GM18499 (cell line): Measurements from ENCODE around the gene SLC26A4.
"Not testable (repeated sequence)": the region's sequence is repeated elsewhere in the genome, so short reads cannot be mapped to it uniquely, and the experiment has no call there.

Experiments
- ATAC-seq: cut with Tn5 transposase; IDR thresholded peaks from one replicate; pipeline ENCODE4 v1.9.1; 2021; ENCODE audit warnings: moderate number of reproducible peaks; ENCODE audit not compliant: insufficient read depth, unreplicated experiment

Gene SLC26A4

GRCh38 chr7:107660381-107661080 is at the start of gene SLC26A4:
Gene SLC26A4 (plus strand): TSS chr7:107660828. CDS start chr7:107661642, 814 bp downstream.
- no peak for ATAC-seq

- ATAC-seq = no peak
Observed at GRCh38 chr7:107613439-107613838, 47.2 kb upstream of the SLC26A4 start.

- no peak for ATAC-seq
Observed at GRCh38 chr7:107613948-107614347, 46.7 kb upstream of the SLC26A4 start.

GRCh38 chr7:107614425-107614824 is 46.2 kb upstream of the SLC26A4 start:
- ATAC-seq = no peak

GRCh38 chr7:107615910-107616680 is 44.5 kb upstream of the SLC26A4 start:
- ATAC-seq = no peak

GRCh38 chr7:107622429-107622828 is 38.2 kb upstream of the SLC26A4 start:
- no peak for ATAC-seq

GRCh38 chr7:107622894-107623293 is 37.7 kb upstream of the SLC26A4 start:
- no peak for ATAC-seq

GRCh38 chr7:107627002-107627401 is 33.6 kb upstream of the SLC26A4 start:
- no peak for ATAC-seq

GRCh38 chr7:107628461-107629064 is 32.1 kb upstream of the SLC26A4 start:
- no peak for ATAC-seq

GRCh38 chr7:107630342-107630741 is 30.3 kb upstream of the SLC26A4 start:
- no peak for ATAC-seq

- no peak for ATAC-seq
Observed at GRCh38 chr7:107631588-107632491, 28.8 kb upstream of the SLC26A4 start.

- ATAC-seq = no peak
Observed at GRCh38 chr7:107632492-107632865, 28.1 kb upstream of the SLC26A4 start.

- peak; percentile 93 for ATAC-seq
Observed at GRCh38 chr7:107638594-107638993, 22.0 kb upstream of the SLC26A4 start.

GRCh38 chr7:107639070-107639469 is 21.6 kb upstream of the SLC26A4 start:
- not testable (repeated sequence) for ATAC-seq

GRCh38 chr7:107641676-107642075 is 19.0 kb upstream of the SLC26A4 start:
- ATAC-seq = no peak

- no peak for ATAC-seq
Observed at GRCh38 chr7:107642501-107642900, 18.1 kb upstream of the SLC26A4 start.

GRCh38 chr7:107643407-107643806 is 17.2 kb upstream of the SLC26A4 start:
- no peak for ATAC-seq

GRCh38 chr7:107643938-107644308 is 16.7 kb upstream of the SLC26A4 start:
- ATAC-seq = no peak

GRCh38 chr7:107644309-107644974 is 16.2 kb upstream of the SLC26A4 start:
- ATAC-seq = no peak

- no peak for ATAC-seq
Observed at GRCh38 chr7:107652642-107653041, 8.0 kb upstream of the SLC26A4 start.
